ENCODE measurements around the gene RAP1A.

Gene RAP1A

DNA sequence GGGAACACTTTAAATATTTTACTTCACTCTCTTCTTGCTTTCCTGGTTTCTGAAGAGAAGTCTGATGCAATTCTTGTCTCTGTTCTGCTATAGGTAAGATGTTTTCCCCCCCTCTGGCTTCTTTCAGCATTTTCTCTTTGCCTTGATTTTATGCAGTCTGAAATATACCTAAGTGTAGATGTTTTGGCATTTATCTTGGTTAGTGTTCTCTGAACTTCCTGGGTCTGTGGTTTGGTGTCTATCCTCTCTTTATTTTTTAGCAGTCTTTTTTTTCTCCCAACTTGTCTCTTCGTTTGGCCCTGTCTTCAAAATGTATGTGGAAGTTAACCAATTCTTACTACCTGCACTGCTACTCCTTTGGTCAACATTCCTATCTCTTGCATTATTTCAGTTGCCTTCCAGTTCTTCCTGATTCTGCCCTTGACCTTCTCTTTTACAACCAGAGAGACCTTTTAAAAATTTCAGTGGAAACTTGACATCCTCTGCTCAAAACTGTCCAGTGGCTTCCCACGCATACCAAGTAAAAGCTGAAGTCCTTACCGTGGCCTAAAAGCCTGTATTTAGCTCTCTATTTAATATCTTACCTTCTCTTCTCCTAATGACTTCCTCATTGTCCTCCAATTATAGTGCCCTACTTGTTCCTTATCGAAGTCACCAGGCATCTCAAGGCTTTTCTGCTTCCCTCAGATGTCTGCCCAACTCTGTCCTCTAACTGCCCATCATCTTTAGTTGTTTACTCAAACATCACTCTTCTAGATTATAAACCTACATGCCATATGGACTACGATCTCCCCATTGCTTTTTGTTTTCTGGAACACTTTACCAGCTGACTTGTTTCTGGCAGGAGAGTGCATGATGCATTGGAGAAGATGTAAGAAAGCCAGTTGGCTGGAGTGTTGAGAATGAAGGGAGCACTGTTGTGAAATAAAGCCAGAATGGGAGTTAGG lies 40.9 kb downstream of the RAP1A start:
- no peak for TF ChIP-seq CTCF (IDR thresholded peaks at IDR 0.05; ENCODE audit: poor library complexity, severe bottlenecking)
- Histone ChIP-seq H3K4me3 (ENCODE audit: severe bottlenecking) (no peak overlapping the region), H3K4me1 (ENCODE audit: insufficient read depth, poor library complexity, severe bottlenecking) (peaks cover 7% of the 10 kb centered on the region), H3K36me3 (ENCODE audit: low read depth) (no peaks in the 10 kb centered on the region), H3K27me3 (ENCODE audit: insufficient read depth, poor library complexity, severe bottlenecking) (no peaks in the 10 kb centered on the region), H3K9me3 (ENCODE audit: severe bottlenecking) (no peaks in the 10 kb centered on the region), H3K27ac (ENCODE audit: poor library complexity, severe bottlenecking) (no peak overlapping the region)
- no peak for DNase-seq (ENCODE audit: low spot score)
- no peak for ATAC-seq (ENCODE audit: low read depth)

DNA sequence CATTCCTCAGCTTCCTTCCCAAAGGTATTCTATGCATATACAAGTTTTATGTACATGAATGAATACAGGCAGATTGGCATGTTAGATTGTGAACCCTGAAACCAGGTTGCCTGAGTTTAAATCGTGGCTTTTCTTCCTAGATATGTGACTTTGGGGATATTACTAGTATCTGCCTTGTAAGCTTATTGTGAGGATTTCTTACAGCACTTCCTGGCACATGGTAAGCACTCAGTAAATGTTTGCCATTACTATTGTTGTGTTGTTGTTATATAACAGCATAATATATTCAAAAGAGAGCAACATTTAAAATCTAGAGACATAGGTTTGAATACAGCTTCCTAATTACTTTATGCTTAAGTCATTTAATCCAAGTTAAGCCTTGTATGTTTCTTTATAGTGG lies 45.1 kb downstream of the RAP1A start:
- Histone ChIP-seq H3K27ac (ENCODE audit: poor library complexity, severe bottlenecking) (no peak overlapping the region), H3K36me3 (ENCODE audit: low read depth) (no peaks in the 10 kb centered on the region), H3K27me3 (ENCODE audit: insufficient read depth, poor library complexity, severe bottlenecking) (no peaks in the 10 kb centered on the region), H3K4me1 (ENCODE audit: insufficient read depth, poor library complexity, severe bottlenecking) (no peaks in the 10 kb centered on the region), H3K4me3 (ENCODE audit: severe bottlenecking) (no peak overlapping the region), H3K9me3 (ENCODE audit: severe bottlenecking) (no peaks in the 10 kb centered on the region)
- TF ChIP-seq CTCF (IDR thresholded peaks at IDR 0.05; ENCODE audit: poor library complexity, severe bottlenecking) = no peak
- no peak for DNase-seq (ENCODE audit: low spot score)
- ATAC-seq (ENCODE audit: low read depth) = no peak

- Histone ChIP-seq H3K27ac (ENCODE audit: poor library complexity, severe bottlenecking) (no peak overlapping the region), H3K36me3 (ENCODE audit: low read depth) (no peaks in the 10 kb centered on the region), H3K9me3 (ENCODE audit: severe bottlenecking) (no peaks in the 10 kb centered on the region), H3K4me3 (ENCODE audit: severe bottlenecking) (no peak overlapping the region), H3K27me3 (ENCODE audit: insufficient read depth, poor library complexity, severe bottlenecking) (no peaks in the 10 kb centered on the region), H3K4me1 (ENCODE audit: insufficient read depth, poor library complexity, severe bottlenecking) (no peaks in the 10 kb centered on the region)
- no peak for TF ChIP-seq CTCF (IDR thresholded peaks at IDR 0.05; ENCODE audit: poor library complexity, severe bottlenecking)
- DNase-seq (ENCODE audit: low spot score) (no peak), ATAC-seq (ENCODE audit: low read depth) (no peak)
These were observed 45.9 kb downstream of the RAP1A start for GRCh38 chr1:111665497-111665896.

DNA sequence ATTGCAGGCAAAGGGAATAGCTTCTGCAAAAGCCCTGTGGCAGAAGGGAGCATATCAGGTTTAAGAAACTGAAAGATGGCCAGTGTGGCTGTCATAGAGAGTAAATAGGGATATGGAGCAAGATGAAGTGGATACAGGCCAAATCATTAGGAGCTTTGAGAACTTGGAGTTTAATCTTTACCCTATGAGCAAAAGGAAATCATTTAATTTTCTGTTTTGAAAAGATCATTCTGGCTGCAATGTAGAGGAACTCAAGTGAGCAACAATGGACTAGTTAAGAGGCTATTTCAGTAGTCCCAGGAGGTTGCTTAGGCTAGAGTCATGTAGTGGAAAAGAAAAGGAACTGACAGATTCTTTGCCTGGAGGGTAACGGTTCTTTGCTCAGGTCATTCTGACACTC lies 47.2 kb downstream of the RAP1A start:
- H3K4me1 ChIP-seq (ENCODE audit: insufficient read depth, poor library complexity, severe bottlenecking) = no peaks in the 10 kb centered on the region
- H3K27me3 ChIP-seq (ENCODE audit: insufficient read depth, poor library complexity, severe bottlenecking) = no peaks in the 10 kb centered on the region
- DNase-seq (ENCODE audit: low spot score) (no peak), ATAC-seq (ENCODE audit: low read depth) (no peak)
- no peaks in the 10 kb centered on the region for H3K36me3 ChIP-seq (ENCODE audit: low read depth)
- no peak for TF ChIP-seq CTCF (IDR thresholded peaks at IDR 0.05; ENCODE audit: poor library complexity, severe bottlenecking)
- no peaks in the 10 kb centered on the region for H3K9me3 ChIP-seq (ENCODE audit: severe bottlenecking)
- no peak overlapping the region for H3K4me3 ChIP-seq (ENCODE audit: severe bottlenecking)
- H3K27ac ChIP-seq (ENCODE audit: poor library complexity, severe bottlenecking) = no peak overlapping the region

GRCh38 chr1:111669268-111669667 lies 49.7 kb downstream of the RAP1A start:
- H3K27ac ChIP-seq (ENCODE audit: poor library complexity, severe bottlenecking) = no peak overlapping the region

More at GRCh38 chr1:111669268-111669667, 49.7 kb downstream of the RAP1A start:
- Histone ChIP-seq H3K9me3 (ENCODE audit: severe bottlenecking) (no peaks in the 10 kb centered on the region), H3K4me3 (ENCODE audit: severe bottlenecking) (no peak overlapping the region), H3K36me3 (ENCODE audit: low read depth) (no peaks in the 10 kb centered on the region), H3K4me1 (ENCODE audit: insufficient read depth, poor library complexity, severe bottlenecking) (no peaks in the 10 kb centered on the region), H3K27me3 (ENCODE audit: insufficient read depth, poor library complexity, severe bottlenecking) (no peaks in the 10 kb centered on the region)
- TF ChIP-seq CTCF (IDR thresholded peaks at IDR 0.05; ENCODE audit: poor library complexity, severe bottlenecking) = no peak
- ATAC-seq (ENCODE audit: low read depth) (no peak), DNase-seq (ENCODE audit: low spot score) (no peak)

All from RWPE2 (cell line).